ENCODE data around the gene BRINP3. TPM values are rescaled to one million over a fixed set of nuclear protein-coding genes. Genes with fewer than 3 reads are reported as not detected.

Gene BRINP3
- total RNA-seq, 2 donors from 2014 or later: 3.0 to 17.0 TPM

DNA sequence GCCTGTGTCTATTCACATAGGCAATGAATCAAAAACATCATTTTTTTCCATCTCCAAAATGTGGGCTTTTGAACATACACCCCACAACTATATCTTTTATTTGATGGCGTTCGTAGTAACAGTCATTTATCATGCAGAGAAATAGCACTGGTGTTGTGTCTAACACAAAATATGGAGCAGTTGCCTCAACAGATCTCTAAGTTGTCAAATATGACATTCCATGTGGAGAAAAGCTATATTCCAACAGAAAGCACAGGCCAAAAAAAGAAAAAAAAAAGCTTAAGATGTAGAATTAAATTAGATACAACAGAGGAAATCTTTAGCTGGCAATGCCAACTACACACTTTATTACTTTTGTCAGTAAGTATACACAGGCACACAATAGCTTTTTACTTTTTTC lies 411.7 kb downstream of the BRINP3 start:
- Histone ChIP-seq H3K27ac (no peak overlapping the region), H3K4me1 (replicated peaks) (no peaks in the 10 kb centered on the region), H3K27me3 (replicated peaks; ENCODE audit: insufficient read depth) (no peaks in the 10 kb centered on the region), H3K4me3 (no peak overlapping the region), H3K9me3 (no peaks in the 10 kb centered on the region), H3K36me3 (no peaks in the 10 kb centered on the region)
- DNase-seq (ENCODE audit: low spot score): no peak
- 92% methylated on average over 2 of the region's 2 CpGs for WGBS
- TF ChIP-seq POLR2A (IDR thresholded peaks at IDR 0.05) (no peak), POLR2AphosphoS5 (IDR thresholded peaks at IDR 0.05) (no peak)
- intact Hi-C loops (cut with DNase I): no loop called here

DNA sequence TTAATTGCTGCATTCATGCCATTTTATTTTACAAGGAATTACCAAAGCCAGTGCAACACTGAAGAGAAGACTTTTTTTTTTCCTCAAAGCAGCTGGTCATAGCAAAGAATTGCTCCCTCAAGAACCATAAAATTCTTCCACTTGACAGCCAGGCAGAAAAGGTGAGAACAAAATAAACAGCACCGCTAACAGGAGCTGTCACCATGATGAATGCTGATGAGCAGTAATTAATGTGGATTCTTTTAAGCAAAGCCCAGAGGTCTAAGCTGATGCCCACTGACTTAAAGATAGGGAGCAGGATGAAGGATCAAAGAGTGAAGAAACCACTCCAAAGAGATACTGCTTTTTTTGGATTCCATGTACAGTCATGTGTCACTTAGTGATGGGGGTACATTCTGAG lies 428.4 kb downstream of the BRINP3 start:
- H3K4me1 ChIP-seq (replicated peaks): no peaks in the 10 kb centered on the region
- no peaks in the 10 kb centered on the region for H3K9me3 ChIP-seq
- no peaks in the 10 kb centered on the region for H3K27me3 ChIP-seq (replicated peaks; ENCODE audit: insufficient read depth)
- TF ChIP-seq POLR2AphosphoS5 (IDR thresholded peaks at IDR 0.05) (no peak), POLR2A (IDR thresholded peaks at IDR 0.05) (no peak)
- TF ChIP-seq, protein P1, sequence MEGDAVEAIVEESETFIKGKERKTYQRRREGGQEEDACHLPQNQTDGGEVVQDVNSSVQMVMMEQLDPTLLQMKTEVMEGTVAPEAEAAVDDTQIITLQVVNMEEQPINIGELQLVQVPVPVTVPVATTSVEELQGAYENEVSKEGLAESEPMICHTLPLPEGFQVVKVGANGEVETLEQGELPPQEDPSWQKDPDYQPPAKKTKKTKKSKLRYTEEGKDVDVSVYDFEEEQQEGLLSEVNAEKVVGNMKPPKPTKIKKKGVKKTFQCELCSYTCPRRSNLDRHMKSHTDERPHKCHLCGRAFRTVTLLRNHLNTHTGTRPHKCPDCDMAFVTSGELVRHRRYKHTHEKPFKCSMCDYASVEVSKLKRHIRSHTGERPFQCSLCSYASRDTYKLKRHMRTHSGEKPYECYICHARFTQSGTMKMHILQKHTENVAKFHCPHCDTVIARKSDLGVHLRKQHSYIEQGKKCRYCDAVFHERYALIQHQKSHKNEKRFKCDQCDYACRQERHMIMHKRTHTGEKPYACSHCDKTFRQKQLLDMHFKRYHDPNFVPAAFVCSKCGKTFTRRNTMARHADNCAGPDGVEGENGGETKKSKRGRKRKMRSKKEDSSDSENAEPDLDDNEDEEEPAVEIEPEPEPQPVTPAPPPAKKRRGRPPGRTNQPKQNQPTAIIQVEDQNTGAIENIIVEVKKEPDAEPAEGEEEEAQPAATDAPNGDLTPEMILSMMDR (IDR thresholded peaks at IDR 0.05): no peak
- no peaks in the 10 kb centered on the region for H3K36me3 ChIP-seq
- H3K4me3 ChIP-seq: no peak overlapping the region
- intact Hi-C loops (cut with DNase I): no loop called here
- H3K27ac ChIP-seq: no peak overlapping the region
- DNase-seq (ENCODE audit: low spot score): no peak
- 16% methylated on average over 1 of the region's 1 CpG for WGBS
